GM19239 (cell line): Measurements from ENCODE around the gene AOX1.
A peak's percentile ranks its signal among the peaks of the same experiment; 100 is the strongest.
"Not testable (repeated sequence)": the region's sequence is repeated elsewhere in the genome, so short reads cannot be mapped to it uniquely, and the experiment has no call there.

ENCODE experiments used
- DNase-seq: peaks from one replicate; pipeline ENCODE4 v3.0.0; 2011; ENCODE audit warnings: low spot score; ENCODE audit not compliant: insufficient read length
- FAIRE-seq: peaks from 2 replicates; lab custom pipeline; 2011; peaks lifted over from hg19 to GRCh38; lab: Jason Lieb, UNC

AOX1 gene

DNA sequence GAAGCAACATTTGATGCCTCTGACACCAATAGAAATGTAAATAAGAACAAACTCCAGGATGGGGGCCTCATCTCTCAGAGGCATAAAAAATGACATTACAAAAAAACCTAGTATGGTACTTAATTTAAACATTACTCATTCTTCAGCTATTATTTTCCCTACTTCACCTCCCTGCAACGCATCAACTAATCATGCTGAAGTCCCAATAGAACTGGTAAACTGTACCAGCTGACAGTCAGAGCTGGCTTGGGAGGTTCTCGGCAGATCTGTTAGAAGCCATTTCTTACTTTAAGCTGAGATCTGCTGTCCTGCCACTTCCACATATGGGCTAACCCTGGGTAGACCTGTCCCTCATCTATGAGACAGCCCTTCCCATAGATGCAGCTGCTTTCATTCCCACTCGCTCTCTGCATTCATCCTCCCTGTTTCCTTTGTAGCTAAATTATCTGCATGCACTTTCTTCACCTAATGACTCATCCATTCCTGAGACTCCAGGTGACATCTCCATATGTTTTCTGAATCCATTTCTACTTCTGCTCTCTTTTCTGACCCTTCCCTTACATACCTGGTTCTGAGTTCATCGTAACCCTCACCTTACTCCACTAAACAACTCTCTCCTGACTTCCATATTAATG is 108.1 kb downstream of the AOX1 start:
- DNase-seq, result no peak
- no peak for FAIRE-seq

DNA sequence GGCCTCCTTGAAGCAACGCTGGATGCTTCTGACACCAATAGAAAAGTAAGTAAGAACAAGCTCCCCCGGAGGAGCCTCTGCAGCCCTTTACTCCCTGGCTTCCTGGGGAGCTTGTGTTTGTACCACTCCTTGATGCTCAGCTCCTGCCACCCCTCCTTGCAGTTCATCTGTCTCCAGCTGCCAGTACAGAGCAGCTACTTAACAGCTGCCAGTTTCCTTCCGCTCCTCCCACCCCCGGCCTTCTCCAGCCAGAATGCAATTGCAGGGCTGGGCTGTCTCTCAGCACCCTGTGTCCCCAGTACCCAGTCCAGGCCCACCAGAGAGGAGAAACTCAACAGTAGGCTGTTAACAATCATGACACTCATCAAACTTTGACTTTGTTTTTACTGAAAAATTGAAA is 109.4 kb downstream of the AOX1 start:
- DNase-seq, result no peak
- FAIRE-seq, result no peak

DNA sequence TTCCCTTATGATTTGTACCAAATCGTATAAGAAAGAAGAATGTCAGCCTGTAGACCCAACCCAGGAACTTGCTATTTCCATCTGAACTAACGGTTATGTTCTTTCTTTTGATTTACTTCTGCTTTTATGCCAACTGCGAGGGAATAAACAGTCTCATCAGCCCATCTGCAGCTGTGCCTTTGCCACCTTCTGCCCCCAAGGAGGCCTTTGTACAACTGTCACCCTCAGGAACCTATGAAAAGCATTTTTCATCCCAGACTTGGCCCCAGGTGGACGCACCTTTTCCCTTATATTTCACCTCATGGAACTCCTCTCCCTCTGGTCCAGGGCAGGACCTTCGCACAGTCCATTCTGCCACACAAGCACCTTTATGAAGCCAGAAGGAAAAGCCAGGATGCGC is 109.8 kb downstream of the AOX1 start:
- FAIRE-seq, result no peak

DNA sequence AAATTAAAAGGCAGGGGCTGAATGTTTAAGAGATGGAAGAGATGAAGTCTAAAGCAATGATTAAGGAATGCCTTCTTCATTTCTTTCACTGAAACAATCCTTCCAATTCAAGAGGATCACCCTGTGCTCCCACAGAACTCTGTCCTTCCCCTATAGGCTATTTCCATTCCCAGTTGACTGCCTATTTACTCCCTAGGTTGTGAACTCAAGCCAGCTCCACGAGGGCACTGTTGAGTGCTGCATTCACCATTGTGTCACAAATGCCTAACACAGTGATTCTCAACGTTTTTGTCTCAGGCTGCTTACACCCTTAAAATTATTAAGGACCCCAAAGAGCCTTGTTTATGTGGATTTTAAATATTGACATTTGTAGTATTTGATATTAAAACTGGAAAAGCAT is 112.4 kb downstream of the AOX1 start:
- FAIRE-seq, result no peak
- no peak for DNase-seq

More for the DNA sequence above, 109.8 kb downstream of the AOX1 start:
- no peak for DNase-seq

DNA sequence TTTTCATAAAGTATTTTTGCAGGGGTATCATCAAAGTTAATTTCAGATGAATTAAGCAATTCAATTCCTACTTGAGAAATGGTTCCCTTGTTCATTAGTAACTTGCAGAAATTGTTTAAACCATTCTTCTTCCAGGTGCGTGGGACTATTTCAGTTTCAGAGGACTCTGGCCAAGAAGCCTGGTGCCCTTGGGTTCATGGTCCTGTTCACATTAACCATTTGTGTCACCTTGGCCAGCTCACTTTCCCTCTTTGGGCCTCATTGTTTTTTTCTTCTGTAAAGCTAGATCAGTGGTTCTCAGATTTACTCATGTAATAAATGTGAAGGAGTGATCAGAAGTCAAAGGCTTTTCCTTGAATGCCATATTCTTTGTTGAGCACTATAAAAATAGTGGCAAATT is 113.5 kb downstream of the AOX1 start:
- no peak for DNase-seq

DNA sequence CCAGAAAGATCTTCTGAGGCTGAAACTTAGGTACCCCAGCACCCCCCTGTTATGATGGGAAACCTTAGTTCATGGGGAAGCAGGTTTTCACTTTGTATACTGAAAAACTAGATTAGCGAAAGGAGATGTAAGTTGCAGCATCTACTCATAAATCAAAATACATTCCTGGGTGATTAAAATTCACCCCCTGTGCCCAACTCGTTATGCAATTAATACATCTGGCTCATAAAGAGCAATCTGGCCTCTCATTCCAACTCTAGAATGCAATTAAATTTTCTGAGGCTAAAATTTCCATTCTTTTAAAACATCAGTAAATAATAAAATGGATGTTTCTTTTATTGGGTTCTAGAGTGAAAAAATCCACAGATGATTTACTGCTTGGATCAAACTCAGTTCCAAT is 115.0 kb downstream of the AOX1 start:
- FAIRE-seq, result no peak
- DNase-seq, result no peak

More for the DNA sequence above, 113.5 kb downstream of the AOX1 start:
- no peak for FAIRE-seq

DNA sequence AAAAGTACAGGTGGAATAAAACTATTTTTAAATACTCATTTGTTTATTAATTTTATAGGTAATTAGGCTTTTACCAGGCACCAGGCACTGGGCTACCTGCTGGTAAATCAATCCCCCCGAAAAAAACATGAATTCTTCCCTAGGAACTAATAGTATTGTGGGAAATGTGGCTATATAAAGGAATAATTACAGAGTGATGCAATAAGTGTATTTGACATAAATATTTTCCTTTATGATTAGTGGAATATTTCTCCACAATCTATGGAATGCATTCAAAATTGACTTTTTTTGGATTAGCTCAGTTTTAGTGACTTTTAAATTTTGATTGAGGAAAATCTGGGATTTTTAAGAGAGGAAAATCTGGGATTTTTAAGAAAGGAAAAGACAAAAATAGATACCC is 116.2 kb downstream of the AOX1 start:
- DNase-seq (no peak), FAIRE-seq (no peak)

DNA sequence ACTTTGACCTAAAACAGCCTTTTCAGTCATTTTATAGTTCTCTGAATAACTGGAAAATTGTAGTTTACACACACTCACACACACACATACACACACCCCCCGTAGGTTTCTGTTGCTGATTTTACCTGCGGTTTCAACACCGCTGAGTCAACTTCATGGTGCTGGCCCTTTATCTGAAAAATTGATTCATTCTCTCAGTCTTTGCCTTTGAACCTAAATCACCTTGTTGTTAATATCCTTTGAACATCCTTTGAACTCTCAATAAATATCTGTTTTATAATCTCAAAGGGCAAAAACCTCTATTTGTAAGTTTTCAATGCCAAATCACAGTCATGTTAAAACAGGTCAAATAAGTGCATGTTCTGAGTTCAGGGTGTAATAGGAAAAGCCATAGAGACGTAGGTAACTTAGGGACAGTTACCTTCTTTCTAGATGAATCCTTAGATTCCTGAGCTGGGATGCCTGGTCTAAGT is 116.9 kb downstream of the AOX1 start:
- no peak for DNase-seq

DNA sequence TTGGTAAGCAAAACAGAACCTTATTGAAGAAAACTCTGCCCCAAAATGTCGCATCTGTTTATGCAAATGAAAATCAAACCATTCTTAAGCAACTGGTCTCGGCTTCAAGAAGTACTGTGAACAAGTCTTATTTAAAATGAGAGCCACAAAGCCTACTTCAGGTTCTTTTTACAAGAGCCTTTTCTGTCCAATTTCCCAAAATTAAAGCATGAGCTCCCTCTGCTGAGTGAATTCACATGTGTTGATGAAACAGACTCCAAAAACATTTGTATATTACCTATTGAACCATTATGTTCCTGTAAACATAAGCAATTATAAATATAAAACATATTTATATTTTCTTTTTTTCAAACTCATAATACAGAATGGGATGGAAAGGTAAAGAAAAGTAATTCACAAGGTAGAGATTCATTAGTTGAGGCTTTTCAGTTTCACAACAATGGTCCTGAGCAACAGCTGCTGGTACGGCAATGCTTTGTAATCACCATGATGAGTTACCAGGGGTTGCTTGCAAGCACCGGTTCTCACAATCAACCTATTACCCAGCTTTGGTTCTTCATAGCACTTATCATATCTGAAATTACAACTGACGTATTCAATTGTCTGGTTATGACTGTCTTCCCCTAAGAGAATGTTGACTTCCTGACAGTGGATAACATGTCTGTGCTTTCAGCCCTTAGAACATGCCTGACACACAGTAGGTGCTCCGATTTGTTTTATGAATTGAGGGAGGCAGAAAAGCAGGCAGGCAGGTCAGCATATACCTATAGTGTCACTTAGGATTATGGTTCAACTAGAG is 117.5 kb downstream of the AOX1 start:
- FAIRE-seq (no peak), DNase-seq (no peak)

More for the DNA sequence above, 116.9 kb downstream of the AOX1 start:
- FAIRE-seq, result no peak

DNA sequence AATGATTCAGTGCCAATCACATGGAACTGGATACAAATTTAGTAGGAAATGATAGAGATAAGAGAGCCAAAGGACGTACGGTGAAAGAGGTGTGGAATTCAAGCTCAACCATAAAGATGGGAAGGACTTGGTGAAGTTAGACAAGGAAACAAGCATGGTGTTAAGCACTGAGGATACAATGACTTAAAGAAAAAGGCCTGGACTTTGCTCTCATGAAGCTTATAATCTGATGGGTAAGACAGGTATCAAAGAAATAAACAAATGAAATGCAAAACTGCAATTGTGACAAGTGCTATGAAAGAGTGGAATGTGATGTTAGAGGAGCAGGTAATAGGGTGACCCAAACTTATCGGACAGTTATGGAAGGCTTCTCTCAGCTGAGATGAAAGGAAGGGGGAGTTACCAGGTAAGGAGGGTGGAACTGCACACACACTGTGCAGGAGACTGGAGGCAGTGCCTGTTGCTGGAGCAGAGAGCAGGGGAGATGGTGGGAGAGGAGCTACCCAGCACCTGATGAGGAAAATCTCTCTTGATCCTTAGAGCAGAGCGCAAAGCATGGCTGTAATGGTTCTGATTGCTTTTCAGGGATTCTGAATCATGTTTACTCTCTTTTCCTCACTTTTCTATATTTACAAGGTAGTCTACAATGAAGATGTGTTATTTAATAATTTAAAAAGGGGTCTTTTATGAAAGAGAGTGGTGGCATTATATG is 118.3 kb downstream of the AOX1 start:
- FAIRE-seq, result no peak
- no peak for DNase-seq

DNA sequence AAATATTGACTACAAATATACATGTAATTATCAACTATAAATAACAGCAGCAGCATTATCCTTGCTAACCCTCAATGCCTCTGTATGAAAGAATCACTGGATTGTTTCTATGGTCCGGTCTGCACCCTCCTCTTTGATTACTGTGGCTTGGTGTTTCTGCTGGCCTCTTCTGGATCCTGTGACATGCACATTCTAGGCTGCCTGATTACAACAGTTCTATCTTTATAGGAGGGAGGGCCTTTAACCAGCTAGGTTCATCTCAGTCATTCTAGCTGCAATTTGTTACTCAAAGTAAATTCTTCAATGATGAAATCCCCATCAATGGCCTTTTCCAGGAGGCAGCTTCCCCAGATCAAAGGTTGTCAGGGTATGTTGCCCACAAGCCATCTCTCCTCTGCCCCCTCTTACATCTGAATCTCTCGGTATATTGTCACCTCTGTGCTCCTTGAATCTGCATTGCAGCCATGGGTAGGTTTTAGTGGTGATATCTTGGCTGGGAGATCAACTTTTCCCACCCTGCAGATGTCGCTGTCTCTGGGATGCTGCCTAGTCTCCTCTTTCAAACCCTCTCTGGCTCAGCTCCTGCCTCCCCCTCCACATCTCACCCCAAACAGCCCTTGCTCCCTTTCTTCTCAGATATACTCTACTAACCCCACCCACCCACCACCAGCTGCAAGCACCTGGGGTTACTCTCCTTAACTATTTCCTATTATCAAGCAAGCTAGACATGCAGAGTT is 119.7 kb downstream of the AOX1 start:
- DNase-seq (no peak), FAIRE-seq (no peak)

DNA sequence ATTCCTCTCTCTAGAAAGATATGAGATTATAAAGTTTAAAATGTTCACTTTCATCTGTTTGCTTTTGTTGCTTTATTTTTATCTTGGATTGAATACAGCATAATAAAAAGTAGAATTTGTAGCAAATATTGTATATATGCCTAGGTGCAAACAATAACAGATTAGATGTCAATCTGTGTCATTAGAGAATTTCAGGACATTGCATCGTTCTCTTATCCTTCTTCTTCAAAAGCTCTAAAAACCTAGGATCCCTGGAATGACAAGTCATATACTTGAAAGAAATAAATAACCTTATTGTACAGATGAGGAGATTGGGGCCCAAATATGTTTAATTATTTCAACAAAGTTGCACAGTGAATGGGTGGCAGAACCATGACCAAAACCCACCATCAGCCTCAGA is 123.1 kb downstream of the AOX1 start:
- no peak for DNase-seq
- FAIRE-seq, result no peak

DNA sequence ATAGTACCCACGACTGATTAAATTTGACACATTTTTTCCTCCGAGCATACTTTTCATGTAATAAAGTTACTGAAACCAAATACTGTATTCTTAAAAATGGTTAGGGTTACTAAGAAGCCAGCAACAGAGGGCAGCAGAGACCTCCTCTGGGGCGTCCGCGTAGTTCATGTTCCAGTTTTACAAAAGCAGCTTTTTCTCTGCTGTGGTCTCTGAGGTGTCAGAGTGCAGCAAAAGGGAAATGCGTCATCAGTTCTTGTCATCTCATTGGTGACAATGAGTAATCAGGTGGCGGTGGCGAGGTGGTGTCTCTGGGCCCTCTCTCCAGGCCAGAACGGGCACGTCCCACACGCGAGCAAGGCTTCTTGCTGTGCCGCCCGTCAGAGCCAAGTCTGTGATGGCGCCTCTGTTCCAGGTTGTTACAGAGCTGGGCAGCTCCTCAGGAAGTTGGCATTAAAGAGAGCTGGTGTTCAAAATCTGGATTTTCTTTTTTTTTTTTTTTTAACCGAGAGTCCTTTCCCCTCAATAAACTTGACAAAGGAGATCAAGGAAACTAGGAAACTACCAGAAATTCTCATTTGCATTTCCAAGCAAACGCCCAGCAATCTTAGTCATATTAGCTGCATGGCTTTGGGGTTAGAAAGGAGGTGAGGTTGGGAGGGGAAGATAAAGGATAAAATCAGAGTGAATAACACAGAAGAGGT is 127.3 kb downstream of the AOX1 start:
- FAIRE-seq, result peak; percentile 96

DNA sequence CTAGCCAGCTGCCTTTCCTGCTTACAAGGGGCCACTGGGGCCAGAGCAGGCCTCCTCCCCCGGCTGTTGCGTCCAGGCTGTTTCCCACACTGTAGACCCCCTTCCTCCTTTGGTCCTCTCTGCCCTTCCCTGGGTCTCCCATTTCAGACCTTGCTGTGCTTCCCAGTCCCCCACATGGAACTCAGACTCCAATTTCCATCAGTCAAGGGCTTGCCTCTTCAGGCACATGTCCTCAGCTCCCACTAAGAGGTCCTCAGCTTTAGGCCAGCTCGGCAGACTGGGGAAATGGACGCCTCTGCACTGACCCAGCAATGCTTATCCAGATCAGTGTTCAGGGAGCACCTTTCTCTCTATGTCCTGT is 127.9 kb downstream of the AOX1 start:
- DNase-seq (no peak), FAIRE-seq (no peak)

More for the DNA sequence above, 127.3 kb downstream of the AOX1 start:
- DNase-seq, result peak; percentile 48

DNA sequence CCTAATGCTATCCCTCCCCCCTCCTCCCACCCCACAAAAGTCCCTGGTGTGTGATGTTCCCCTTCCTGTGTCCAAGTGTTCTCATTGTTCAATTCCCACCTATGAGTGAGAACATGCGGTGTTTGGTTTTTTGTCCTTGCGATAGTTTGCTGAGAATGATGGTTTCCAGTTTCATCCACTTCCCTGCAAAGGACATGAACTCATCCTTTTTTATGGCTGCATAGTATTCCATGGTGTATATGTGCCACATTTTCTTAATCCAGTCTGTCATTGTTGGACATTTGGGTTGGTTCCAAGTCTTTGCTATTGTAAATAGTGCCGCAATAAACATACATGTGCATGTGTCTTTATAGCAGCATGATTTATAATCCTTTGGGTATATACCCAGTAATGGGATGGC is 129.2 kb downstream of the AOX1 start:
- FAIRE-seq, DNase-seq: not testable (repeated sequence)

DNA sequence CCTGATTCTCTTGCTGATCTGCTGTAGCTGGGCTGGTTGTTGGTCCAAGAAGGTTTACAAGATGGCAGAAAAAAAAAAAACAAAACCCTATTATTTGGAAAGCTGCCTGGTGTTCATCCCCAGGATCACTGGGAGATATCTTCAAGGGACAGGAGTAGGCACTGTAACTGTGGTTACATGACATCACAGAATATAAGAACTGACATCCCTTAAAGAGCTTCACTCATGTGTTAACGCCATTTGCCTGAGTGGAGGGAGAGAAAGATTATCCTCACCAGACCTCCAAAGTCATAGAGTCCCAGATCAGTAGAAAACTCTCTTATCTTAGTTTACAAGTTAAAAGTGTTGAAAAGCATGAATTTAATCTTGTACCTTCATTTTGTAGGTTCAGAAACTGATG is 130.6 kb downstream of the AOX1 start:
- no peak for DNase-seq
- FAIRE-seq, result no peak
